Right atrium auricular region (tissue), 2 donors: ENCODE results near the gene ACLY. TPM values are rescaled to one million over a fixed set of nuclear protein-coding genes. Genes with fewer than 3 reads are reported as not detected.

ENCODE experiments used
- DNase-seq: peaks from one replicate; pipeline ENCODE4 v3.0.0-alpha.2; 2019; ENCODE audit warnings: low spot score
- H3K27ac ChIP-seq, 2 donors: fragments of 200-600 bp; sonication (generic); 1 replicate in 1 of 2; 2 replicates in 1 of 2; pipeline ENCODE4 v1.5.1; 2016 to 2019
- H3K27me3 ChIP-seq, 2 donors: fragments of 200-600 bp; sonication (generic); one replicate each; pipeline versions ENCODE4 v1.5.1 to v1.6.0; 2017 to 2019
- H3K36me3 ChIP-seq: fragments of 200-600 bp; sonication (generic); one replicate; pipeline ENCODE4 v1.5.1; 2016
- H3K4me1 ChIP-seq, 2 donors: fragments of 200-600 bp; sonication (generic); one replicate each; pipeline versions ENCODE4 v1.5.1 to v1.6.0; 2017 to 2019
- H3K4me3 ChIP-seq, 2 donors: fragments of 200-600 bp; sonication (generic); 1 replicate in 1 of 2; 2 replicates in 1 of 2; pipeline ENCODE4 v1.5.1; 2017 to 2019; ENCODE audit warnings: mild to moderate bottlenecking in 1 of 2, moderate library complexity in 1 of 2
- H3K9me3 ChIP-seq, 2 donors: fragments of 200-600 bp; sonication (generic); one replicate each; pipeline ENCODE4 v1.5.1; 2019
- total RNA-seq, 2 donors: library from RNA; depleted of rRNA; stranded (reverse); fragments of >200 nt; gene quantifications; one replicate each; pipeline ENCODE4 v1.1.0, GENCODE V29; 2016
- TF ChIP-seq, protein P1 (sequence below), 2 donors: fragments of 200-600 bp; sonication (generic); IDR thresholded peaks; one replicate each; pipeline ENCODE4 v1.5.1; 2019; ENCODE audit warnings: antibody characterized with exemption in 2 of 2

ACLY gene
- total RNA-seq, 2 donors from 2014 or later: 31.7 to 42.2 TPM

DNA sequence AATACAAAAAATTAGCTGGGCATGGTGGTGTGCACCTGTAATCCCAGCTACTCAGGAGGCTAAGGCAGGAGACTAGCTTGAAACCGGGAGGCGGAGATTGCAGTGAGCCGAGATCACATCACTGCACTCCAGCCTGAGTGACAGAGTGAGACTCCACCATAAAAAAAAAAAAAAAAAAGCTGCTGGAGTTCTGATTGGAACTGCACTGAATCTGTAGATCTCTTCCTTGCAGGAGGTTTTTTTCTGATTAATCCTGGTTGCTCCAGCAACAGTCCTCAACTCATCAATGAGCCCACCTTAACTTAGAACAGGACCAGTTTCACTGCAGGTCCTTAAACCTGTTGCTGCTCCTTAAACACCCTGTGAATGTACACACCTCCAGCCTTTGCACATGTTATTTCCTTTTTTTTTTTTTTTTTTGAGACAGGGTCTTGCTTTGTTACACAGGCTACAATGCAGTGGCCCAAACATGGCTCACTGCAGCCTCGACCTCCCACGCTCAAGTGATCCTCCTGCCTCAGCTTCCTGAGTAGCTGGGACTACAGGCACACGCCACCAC lies 10.0 kb upstream of the ACLY start:
- Histone ChIP-seq H3K4me1 (no peaks in the 10 kb centered on the region), H3K36me3 (no peaks in the 10 kb centered on the region)

DNA sequence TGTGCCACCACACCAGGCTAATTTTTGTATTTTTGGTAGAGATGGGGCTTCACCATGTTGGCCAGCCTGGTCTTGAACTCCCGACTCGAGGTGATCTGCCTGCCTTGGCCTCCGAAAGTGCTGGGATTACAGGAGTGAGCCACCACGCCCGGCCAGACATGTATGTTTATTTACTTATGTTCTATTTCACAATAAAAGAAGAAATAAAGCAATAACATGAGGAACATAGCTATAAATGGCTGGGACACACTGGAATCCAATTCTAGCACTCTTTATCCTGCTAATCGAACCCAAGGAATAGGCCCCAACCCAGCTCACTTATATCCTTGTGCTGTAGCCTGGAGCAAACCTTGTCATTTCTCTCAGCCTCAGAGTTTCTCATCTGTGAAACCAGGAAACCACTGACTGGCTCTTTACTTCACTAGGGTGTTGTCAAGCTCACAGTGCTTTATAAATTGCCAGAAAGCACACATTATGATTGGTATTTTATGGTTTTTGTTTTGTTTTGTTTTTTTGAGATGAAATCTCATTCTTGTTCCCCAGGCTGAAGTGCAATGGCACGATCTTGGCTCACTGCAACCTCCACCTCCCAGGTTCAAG lies 7.3 kb upstream of the ACLY start:
- TF ChIP-seq, protein P1, sequence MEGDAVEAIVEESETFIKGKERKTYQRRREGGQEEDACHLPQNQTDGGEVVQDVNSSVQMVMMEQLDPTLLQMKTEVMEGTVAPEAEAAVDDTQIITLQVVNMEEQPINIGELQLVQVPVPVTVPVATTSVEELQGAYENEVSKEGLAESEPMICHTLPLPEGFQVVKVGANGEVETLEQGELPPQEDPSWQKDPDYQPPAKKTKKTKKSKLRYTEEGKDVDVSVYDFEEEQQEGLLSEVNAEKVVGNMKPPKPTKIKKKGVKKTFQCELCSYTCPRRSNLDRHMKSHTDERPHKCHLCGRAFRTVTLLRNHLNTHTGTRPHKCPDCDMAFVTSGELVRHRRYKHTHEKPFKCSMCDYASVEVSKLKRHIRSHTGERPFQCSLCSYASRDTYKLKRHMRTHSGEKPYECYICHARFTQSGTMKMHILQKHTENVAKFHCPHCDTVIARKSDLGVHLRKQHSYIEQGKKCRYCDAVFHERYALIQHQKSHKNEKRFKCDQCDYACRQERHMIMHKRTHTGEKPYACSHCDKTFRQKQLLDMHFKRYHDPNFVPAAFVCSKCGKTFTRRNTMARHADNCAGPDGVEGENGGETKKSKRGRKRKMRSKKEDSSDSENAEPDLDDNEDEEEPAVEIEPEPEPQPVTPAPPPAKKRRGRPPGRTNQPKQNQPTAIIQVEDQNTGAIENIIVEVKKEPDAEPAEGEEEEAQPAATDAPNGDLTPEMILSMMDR (IDR thresholded peaks at IDR 0.05): no peak
- Histone ChIP-seq H3K9me3 (no peaks in the 10 kb centered on the region), H3K4me3 (no peak overlapping the region), H3K27ac (no peak overlapping the region), H3K4me1 (no peaks in the 10 kb centered on the region), H3K36me3 (no peaks in the 10 kb centered on the region), H3K27me3 (no peaks in the 10 kb centered on the region)
- DNase-seq: no peak

More for the DNA sequence above, 10.0 kb upstream of the ACLY start:
- TF ChIP-seq, protein P1 (IDR thresholded peaks at IDR 0.05): no peak
- Histone ChIP-seq H3K9me3 (no peaks in the 10 kb centered on the region), H3K4me3 (no peak overlapping the region), H3K27ac (no peak overlapping the region), H3K27me3 (no peaks in the 10 kb centered on the region)
- no peak for DNase-seq

DNA sequence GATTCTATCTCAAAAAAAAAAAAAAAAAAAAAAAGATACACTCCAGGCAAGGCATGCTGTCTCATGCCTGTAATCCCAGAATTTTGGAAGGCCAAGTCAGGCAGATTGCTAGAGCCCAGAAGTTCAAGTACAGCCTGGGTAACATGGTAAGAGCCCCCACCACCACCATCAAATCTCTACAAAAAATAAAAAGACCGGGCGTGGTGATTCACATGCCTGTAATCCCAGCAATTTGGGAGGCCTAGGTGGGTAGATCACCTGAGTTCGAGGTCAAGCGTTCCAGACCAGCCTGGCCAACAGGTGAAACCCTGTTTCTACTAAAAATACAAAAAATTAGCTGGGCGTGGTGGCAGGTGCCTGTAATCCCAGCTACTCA lies 1.8 kb upstream of the ACLY start:
- Histone ChIP-seq H3K27me3 (no peaks in the 10 kb centered on the region), H3K36me3 (no peaks in the 10 kb centered on the region), H3K4me3 (no peak overlapping the region), H3K27ac (no peak overlapping the region), H3K4me1 (peaks cover 0 to 32% of the 10 kb centered on the region in 2 donors), H3K9me3 (no peaks in the 10 kb centered on the region)
- no peak for DNase-seq
- TF ChIP-seq, protein P1 (IDR thresholded peaks at IDR 0.05): no peak

DNA sequence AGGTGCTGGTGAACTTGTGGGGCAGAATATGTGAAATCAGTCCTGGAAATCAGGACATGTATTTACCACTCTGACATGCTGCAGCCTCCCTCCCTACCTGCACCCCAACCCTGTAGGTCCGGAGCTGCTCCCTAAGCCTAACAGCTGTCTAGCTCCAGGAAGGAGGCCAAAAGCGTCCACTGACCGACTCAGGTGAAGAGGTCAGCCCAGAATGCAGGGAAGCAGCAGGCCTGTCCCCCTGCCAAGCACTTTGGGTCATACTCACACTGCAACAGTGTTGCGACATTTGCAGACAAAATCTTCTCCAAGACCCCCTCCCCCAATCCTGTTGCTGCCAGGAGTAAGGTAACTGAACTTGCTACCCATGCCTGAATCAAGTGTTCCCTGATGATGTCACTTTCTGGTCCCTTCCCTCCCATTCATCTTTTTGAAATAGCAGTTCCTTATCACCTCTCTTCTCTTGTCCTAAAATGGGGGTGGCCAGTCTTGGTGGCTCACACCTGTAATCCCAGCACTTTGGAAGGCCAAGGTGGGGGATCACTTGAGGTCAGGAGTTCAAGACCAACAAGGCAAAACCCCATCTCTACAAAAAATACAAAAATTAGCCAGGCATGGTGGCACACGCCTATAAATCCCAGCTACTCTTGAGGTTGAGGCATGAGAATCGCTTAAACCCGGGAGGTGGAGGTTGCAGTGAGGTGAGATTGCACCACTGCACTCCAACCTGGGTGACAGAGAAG lies 1.3 kb upstream of the ACLY start:
- H3K27ac ChIP-seq: no peak overlapping the region
- DNase-seq: no peak
- H3K4me3 ChIP-seq: no peak overlapping the region

DNA sequence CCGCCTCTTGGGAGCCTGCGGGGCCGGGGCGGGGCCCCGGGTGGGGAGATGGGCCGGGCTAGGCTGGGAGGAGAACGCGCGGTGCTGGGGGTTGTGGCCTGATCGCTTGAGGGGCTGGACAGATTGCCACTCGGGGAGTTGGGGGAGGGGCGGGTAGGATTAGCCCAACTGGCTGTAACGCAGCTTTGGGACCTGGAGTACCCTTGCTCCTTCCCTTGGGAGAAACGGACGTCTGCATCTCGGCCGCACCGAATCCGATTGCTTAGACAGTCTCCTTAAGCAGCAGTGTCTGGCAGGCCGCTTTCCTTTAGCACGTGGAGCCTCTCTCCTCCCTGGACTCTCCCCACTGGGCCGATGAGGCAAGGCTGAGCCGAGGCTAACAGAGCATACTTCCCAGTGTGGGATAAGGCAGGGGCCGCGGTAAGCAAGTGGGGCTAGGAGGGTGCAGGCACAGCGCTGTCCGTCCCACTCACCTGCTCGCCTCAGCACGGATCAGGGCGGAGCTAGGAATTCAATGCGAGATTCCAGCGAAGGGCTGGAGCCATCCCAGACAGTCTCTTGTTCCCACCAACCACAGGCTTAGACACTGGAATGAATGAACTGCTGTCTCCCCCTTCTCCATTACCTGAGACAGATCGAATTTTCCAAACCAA lies 540 bp upstream of the ACLY start:
- H3K4me3 ChIP-seq: peak overlapping the region; percentile 80 to 96
- peak overlapping the region; percentile 86 to 89 for H3K27ac ChIP-seq
- no peak for DNase-seq
- no peaks in the 10 kb centered on the region for H3K27me3 ChIP-seq
- no peaks in the 10 kb centered on the region for H3K36me3 ChIP-seq
- TF ChIP-seq, protein P1 (IDR thresholded peaks at IDR 0.05): no peak
- H3K9me3 ChIP-seq: no peaks in the 10 kb centered on the region
- peaks cover 0 to 43% of the 10 kb centered on the region in 2 donors for H3K4me1 ChIP-seq

More for the DNA sequence above, 1.3 kb upstream of the ACLY start:
- Histone ChIP-seq H3K36me3 (no peaks in the 10 kb centered on the region), H3K9me3 (no peaks in the 10 kb centered on the region), H3K4me1 (peaks cover 0 to 38% of the 10 kb centered on the region in 2 donors), H3K27me3 (no peaks in the 10 kb centered on the region)
- TF ChIP-seq, protein P1 (IDR thresholded peaks at IDR 0.05): no peak
